Liver (tissue), 9 donors: ENCODE measurements around the gene PLEKHA7. TPM values are rescaled to one million over a fixed set of nuclear protein-coding genes. Genes with fewer than 3 reads are reported as not detected.

ENCODE experiments used
- DNase-seq: peaks from one replicate; pipeline ENCODE4 v3.0.0-alpha.2; 2017; ENCODE audit warnings: low spot score
- H3K27ac ChIP-seq, 2 donors: one replicate each; pipeline ENCODE4 v1.7.0; 2013; ENCODE audit warnings: inconsistent platforms in 2 of 2, low read length in 2 of 2, control low read depth in 1 of 2, low read depth in 1 of 2, mild to moderate bottlenecking in 1 of 2
- H3K27me3 ChIP-seq, 4 donors: one replicate each; pipeline versions ENCODE4 v1.6.1 to v1.7.0; 2013; ENCODE audit warnings: low read length in 3 of 4, inconsistent platforms in 1 of 4, mild to moderate bottlenecking in 1 of 4, moderate library complexity in 1 of 4; ENCODE audit not compliant: control insufficient read depth in 4 of 4, insufficient read depth in 4 of 4
- H3K36me3 ChIP-seq, 4 donors: one replicate each; pipeline versions ENCODE4 v1.6.1 to v1.7.0; 2013; ENCODE audit warnings: low read length in 3 of 4, mild to moderate bottlenecking in 3 of 4, low read depth in 1 of 4, moderate library complexity in 1 of 4; ENCODE audit not compliant: control insufficient read depth in 4 of 4, insufficient read depth in 3 of 4
- H3K4me1 ChIP-seq, 4 donors: one replicate each; pipeline versions ENCODE4 v1.6.1 to v1.7.0; 2013; ENCODE audit warnings: low read length in 3 of 4, mild to moderate bottlenecking in 3 of 4, moderate library complexity in 1 of 4; ENCODE audit not compliant: control insufficient read depth in 4 of 4, insufficient read depth in 4 of 4
- H3K4me3 ChIP-seq, 3 donors: one replicate each; pipeline versions ENCODE4 v1.6.1 to v1.7.0; 2013; ENCODE audit warnings: low read length in 3 of 3, control low read depth in 1 of 3, low read depth in 1 of 3, mild to moderate bottlenecking in 1 of 3
- H3K9ac ChIP-seq, 2 donors: one replicate each; pipeline ENCODE4 v1.7.0; 2013; ENCODE audit warnings: low read length in 2 of 2, mild to moderate bottlenecking in 2 of 2, moderate library complexity in 2 of 2, control low read depth in 1 of 2, low read depth in 1 of 2
- H3K9me3 ChIP-seq, 4 donors: one replicate each; pipeline versions ENCODE4 v1.6.1 to v1.7.0; 2013; ENCODE audit warnings: low read length in 3 of 4; ENCODE audit not compliant: control insufficient read depth in 4 of 4
- EGR1 ChIP-seq, 2 donors: IDR thresholded peaks; 2 replicates each; pipeline ENCODE4 v1.6.1; 2016 to 2018; ENCODE audit warnings: antibody characterized with exemption in 2 of 2, low read depth in 2 of 2
- FOXA1 ChIP-seq: IDR thresholded peaks from 2 replicates; pipeline ENCODE4 v1.6.1; 2016; ENCODE audit warnings: antibody characterized with exemption
- FOXA2 ChIP-seq: IDR thresholded peaks from 2 replicates; pipeline ENCODE4 v1.6.1; 2016; ENCODE audit warnings: antibody characterized with exemption
- GABPA ChIP-seq, 2 donors: IDR thresholded peaks in 1 of 2; conservative IDR thresholded peaks in 1 of 2; 2 replicates each; pipeline ENCODE4 v1.6.1; 2016; ENCODE audit warnings: antibody characterized with exemption in 2 of 2, mild to moderate bottlenecking in 1 of 2, moderate library complexity in 1 of 2
- HNF4A ChIP-seq, 2 donors: conservative IDR thresholded peaks; 2 replicates each; pipeline ENCODE4 v1.6.1; 2016; ENCODE audit warnings: antibody characterized with exemption in 2 of 2, mild to moderate bottlenecking in 2 of 2
- HNF4G ChIP-seq: IDR thresholded peaks from 2 replicates; pipeline ENCODE4 v1.6.1; 2016; ENCODE audit warnings: antibody characterized with exemption
- JUND ChIP-seq, 2 donors: IDR thresholded peaks; 2 replicates each; pipeline ENCODE4 v1.6.1; 2016; ENCODE audit warnings: antibody characterized with exemption in 2 of 2
- NR2F2 ChIP-seq: IDR thresholded peaks from 2 replicates; pipeline ENCODE4 v1.6.1; 2016; ENCODE audit warnings: antibody characterized with exemption
- RAD21 ChIP-seq, 2 donors: IDR thresholded peaks; 2 replicates each; pipeline ENCODE4 v1.6.1; 2016; ENCODE audit warnings: antibody characterized with exemption in 2 of 2, mild to moderate bottlenecking in 2 of 2
- RXRA ChIP-seq, 2 donors: IDR thresholded peaks; 2 replicates each; pipeline ENCODE4 v1.6.1; 2017 to 2018; ENCODE audit warnings: antibody characterized with exemption in 2 of 2, mild to moderate bottlenecking in 1 of 2
- SP1 ChIP-seq: IDR thresholded peaks from 2 replicates; pipeline ENCODE4 v1.6.1; 2018; ENCODE audit warnings: antibody characterized with exemption, mild to moderate bottlenecking
- TAF1 ChIP-seq: conservative IDR thresholded peaks from 2 replicates; pipeline ENCODE4 v1.6.1; 2016; ENCODE audit warnings: antibody characterized with exemption, mild to moderate bottlenecking
- YY1 ChIP-seq: IDR thresholded peaks from 2 replicates; pipeline ENCODE4 v1.6.1; 2016; ENCODE audit warnings: antibody characterized with exemption, mild to moderate bottlenecking
- WGBS: extraction: QIAGEN DNeasy Blood & Tissue Kit; methylation state at CpG from one replicate; pipeline ENCODE4 v1.1.7; 2013; 5-methylcytosine and 5-hydroxymethylcytosine counted together
- polyA plus RNA-seq, 2 donors: library from polyadenylated mRNA; stranded (reverse) in 1 of 2; unstranded in 1 of 2; fragments of 200-250 nt in 1 of 2; fragments of >200 nt in 1 of 2; fragmentation: Nextera tagmentation in 1 of 2; extraction: Ambion mirVana in 1 of 2; gene quantifications; one replicate each; pipeline versions ENCODE4 v1.2.1 to v1.2.3, GENCODE V29; 2013 to 2015
- total RNA-seq, 2 donors: library from RNA; depleted of rRNA; stranded (reverse); fragments of >200 nt; gene quantifications; one replicate each; pipeline ENCODE4 v1.2.3, GENCODE V29; 2014
- TF ChIP-seq, protein P1 (sequence below): IDR thresholded peaks from 2 replicates; pipeline ENCODE4 v1.6.1; 2016; ENCODE audit warnings: antibody characterized with exemption, mild to moderate bottlenecking
- TF ChIP-seq, protein P2 (sequence below): IDR thresholded peaks from 2 replicates; pipeline ENCODE4 v1.6.1; 2016; ENCODE audit warnings: antibody characterized with exemption
- TF ChIP-seq, protein P3 (sequence below): fragments of 150-350 bp; IDR thresholded peaks from 2 replicates; pipeline ENCODE4 v1.5.1; 2017; ENCODE audit warnings: improper control_type of control experiment, low read depth, low read length; ENCODE audit not compliant: missing input control
- TF ChIP-seq, protein P4 (sequence below): IDR thresholded peaks from 2 replicates; pipeline ENCODE4 v1.6.1; 2016; ENCODE audit warnings: antibody characterized with exemption
- TF ChIP-seq, protein P5 (sequence below): IDR thresholded peaks from 2 replicates; pipeline ENCODE4 v1.6.1; 2016; ENCODE audit warnings: antibody characterized with exemption
- donor health status: healthy.
- donor health status: healthy.
- donor health status: healthy.
- donor health status: healthy.
- donor health status: healthy.

PLEKHA7 gene
- total and polyA plus RNA-seq, 4 donors, result 6.1 to 28.8 (median 8.5) TPM

DNA sequence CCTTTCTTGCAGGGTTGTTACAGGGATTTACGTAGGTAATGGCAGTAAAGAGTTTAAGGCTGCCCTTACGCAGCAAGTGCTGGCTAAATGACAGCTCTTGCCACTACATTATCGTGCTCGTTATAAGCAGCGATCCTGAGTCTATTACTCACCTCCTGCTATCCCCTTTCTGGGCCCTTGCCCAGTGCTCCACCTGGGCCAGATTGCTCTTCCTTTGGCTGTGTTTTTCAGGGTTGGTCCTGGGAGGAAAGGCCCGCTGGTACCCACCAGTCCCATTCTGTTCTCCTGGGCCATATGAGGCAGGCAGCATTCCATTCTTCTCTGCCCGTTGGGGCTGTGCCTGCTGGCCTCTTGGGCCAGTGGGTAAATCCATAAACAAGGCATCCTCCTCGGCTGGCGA is 188.2 kb downstream of the PLEKHA7 start:
- 95% methylated on average over 9 of the region's 9 CpGs for WGBS

More for the DNA sequence above, 188.2 kb downstream of the PLEKHA7 start:
- no peak overlapping the region for H3K27ac ChIP-seq
- H3K9me3 ChIP-seq, result no peaks in the 10 kb centered on the region
- H3K36me3 ChIP-seq, result peaks cover 0 to 30% (median 14%) of the 10 kb centered on the region in 4 donors
- DNase-seq, result no peak
- TF ChIP-seq NR2F2 (no peak), GABPA (IDR thresholded peaks at IDR 0.05 in 1 of 2, conservative IDR thresholded peaks at IDR 0.05 in 1 of 2) (no peak), FOXA1 (no peak), SP1 (no peak), HNF4A (conservative IDR thresholded peaks at IDR 0.05) (no peak), YY1 (no peak), RAD21 (IDR thresholded peaks at IDR 0.05) (no peak), RXRA (IDR thresholded peaks at IDR 0.05) (no peak), HNF4G (no peak), FOXA2 (no peak), EGR1 (IDR thresholded peaks at IDR 0.05; ENCODE audit: low read depth in 2 of 2) (no peak), TAF1 (no peak), JUND (IDR thresholded peaks at IDR 0.05) (no peak)
- TF ChIP-seq, protein P1, sequence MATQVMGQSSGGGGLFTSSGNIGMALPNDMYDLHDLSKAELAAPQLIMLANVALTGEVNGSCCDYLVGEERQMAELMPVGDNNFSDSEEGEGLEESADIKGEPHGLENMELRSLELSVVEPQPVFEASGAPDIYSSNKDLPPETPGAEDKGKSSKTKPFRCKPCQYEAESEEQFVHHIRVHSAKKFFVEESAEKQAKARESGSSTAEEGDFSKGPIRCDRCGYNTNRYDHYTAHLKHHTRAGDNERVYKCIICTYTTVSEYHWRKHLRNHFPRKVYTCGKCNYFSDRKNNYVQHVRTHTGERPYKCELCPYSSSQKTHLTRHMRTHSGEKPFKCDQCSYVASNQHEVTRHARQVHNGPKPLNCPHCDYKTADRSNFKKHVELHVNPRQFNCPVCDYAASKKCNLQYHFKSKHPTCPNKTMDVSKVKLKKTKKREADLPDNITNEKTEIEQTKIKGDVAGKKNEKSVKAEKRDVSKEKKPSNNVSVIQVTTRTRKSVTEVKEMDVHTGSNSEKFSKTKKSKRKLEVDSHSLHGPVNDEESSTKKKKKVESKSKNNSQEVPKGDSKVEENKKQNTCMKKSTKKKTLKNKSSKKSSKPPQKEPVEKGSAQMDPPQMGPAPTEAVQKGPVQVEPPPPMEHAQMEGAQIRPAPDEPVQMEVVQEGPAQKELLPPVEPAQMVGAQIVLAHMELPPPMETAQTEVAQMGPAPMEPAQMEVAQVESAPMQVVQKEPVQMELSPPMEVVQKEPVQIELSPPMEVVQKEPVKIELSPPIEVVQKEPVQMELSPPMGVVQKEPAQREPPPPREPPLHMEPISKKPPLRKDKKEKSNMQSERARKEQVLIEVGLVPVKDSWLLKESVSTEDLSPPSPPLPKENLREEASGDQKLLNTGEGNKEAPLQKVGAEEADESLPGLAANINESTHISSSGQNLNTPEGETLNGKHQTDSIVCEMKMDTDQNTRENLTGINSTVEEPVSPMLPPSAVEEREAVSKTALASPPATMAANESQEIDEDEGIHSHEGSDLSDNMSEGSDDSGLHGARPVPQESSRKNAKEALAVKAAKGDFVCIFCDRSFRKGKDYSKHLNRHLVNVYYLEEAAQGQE, result no peak
- TF ChIP-seq, protein P2, sequence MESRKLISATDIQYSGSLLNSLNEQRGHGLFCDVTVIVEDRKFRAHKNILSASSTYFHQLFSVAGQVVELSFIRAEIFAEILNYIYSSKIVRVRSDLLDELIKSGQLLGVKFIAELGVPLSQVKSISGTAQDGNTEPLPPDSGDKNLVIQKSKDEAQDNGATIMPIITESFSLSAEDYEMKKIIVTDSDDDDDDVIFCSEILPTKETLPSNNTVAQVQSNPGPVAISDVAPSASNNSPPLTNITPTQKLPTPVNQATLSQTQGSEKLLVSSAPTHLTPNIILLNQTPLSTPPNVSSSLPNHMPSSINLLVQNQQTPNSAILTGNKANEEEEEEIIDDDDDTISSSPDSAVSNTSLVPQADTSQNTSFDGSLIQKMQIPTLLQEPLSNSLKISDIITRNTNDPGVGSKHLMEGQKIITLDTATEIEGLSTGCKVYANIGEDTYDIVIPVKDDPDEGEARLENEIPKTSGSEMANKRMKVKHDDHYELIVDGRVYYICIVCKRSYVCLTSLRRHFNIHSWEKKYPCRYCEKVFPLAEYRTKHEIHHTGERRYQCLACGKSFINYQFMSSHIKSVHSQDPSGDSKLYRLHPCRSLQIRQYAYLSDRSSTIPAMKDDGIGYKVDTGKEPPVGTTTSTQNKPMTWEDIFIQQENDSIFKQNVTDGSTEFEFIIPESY, result no peak
- TF ChIP-seq, protein P3, sequence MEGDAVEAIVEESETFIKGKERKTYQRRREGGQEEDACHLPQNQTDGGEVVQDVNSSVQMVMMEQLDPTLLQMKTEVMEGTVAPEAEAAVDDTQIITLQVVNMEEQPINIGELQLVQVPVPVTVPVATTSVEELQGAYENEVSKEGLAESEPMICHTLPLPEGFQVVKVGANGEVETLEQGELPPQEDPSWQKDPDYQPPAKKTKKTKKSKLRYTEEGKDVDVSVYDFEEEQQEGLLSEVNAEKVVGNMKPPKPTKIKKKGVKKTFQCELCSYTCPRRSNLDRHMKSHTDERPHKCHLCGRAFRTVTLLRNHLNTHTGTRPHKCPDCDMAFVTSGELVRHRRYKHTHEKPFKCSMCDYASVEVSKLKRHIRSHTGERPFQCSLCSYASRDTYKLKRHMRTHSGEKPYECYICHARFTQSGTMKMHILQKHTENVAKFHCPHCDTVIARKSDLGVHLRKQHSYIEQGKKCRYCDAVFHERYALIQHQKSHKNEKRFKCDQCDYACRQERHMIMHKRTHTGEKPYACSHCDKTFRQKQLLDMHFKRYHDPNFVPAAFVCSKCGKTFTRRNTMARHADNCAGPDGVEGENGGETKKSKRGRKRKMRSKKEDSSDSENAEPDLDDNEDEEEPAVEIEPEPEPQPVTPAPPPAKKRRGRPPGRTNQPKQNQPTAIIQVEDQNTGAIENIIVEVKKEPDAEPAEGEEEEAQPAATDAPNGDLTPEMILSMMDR, result no peak
- TF ChIP-seq, protein P4, sequence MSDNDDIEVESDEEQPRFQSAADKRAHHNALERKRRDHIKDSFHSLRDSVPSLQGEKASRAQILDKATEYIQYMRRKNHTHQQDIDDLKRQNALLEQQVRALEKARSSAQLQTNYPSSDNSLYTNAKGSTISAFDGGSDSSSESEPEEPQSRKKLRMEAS, result no peak
- TF ChIP-seq, protein P5, sequence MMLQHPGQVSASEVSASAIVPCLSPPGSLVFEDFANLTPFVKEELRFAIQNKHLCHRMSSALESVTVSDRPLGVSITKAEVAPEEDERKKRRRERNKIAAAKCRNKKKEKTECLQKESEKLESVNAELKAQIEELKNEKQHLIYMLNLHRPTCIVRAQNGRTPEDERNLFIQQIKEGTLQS, result no peak
- no peak overlapping the region for H3K4me3 ChIP-seq
- H3K27me3 ChIP-seq, result no peaks in the 10 kb centered on the region
- H3K4me1 ChIP-seq, result peaks cover 0 to under 1% (median 0%) of the 10 kb centered on the region in 4 donors
- H3K9ac ChIP-seq, result no peak overlapping the region
